Germinal center (tissue), 1 donor: ENCODE measurements around the gene CREG1.
A peak's percentile ranks its signal among the peaks of the same experiment; 100 is the strongest.
"Not testable (repeated sequence)": the region's sequence is repeated elsewhere in the genome, so short reads cannot be mapped to it uniquely, and the experiment has no call there.

Experiments
- DNase-seq: peaks from one replicate; pipeline ENCODE4 v3.0.0; 2012; ENCODE audit warnings: mixed read lengths, low spot score

Gene CREG1

GRCh38 chr1:167563579-167564246 is 10.2 kb upstream of the CREG1 start:
- DNase-seq: no peak

DNA sequence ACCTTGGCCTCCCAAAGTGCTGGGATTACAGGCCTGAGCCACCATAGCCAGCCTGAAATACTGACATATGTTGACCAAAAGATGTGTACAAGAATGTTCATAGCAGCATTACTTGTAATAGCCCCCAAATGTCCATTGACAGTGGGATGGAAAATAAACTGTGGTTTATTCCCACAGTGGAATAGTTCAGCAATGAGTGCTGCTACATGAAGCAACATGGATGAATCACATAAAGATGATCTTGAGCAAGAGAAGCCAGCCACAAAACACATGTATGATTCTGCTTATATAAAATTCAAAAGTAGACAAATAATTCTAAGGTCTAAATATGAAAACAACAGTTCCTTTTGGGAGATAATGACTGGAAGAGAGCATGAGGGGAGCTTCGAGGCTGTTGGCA is 9.1 kb upstream of the CREG1 start:
- no peak for DNase-seq

- no peak for DNase-seq
Observed at GRCh38 chr1:167561753-167562152, 8.2 kb upstream of the CREG1 start.

DNA sequence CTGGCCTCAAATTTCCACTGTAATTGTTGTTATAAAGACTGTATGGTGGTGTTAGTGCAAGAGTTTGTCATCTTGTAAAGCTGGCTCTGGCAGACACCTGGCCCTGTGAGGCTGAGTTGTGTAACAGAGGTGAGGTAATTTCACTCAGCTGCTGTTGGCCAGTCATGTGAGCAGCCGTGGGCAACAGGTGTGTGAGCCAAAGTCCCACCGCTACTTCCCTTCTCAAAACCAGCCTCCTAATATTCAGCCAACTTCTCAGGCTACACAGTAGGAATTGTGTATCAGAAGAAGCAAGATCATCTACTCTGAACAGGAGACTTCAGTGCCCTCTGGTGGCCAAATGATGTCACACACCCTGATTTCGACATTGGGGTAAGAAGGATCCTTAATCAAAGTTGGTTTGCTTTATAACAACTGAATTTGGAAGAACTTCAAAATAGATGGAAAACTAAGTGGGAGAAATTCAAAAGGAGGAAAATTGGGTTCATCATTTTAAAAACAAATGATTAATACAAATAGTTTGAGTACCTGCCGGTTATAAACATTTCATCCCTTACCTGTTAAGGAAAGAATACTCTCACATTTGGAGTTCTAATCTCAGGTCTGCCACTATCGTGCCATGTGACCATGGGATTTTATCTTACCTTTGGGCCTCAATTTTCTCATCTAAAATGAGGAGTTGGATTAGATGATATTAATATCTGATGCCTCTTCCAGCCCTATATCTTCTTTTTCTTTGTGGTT is 2.6 kb upstream of the CREG1 start:
- peak; percentile 73 for DNase-seq

- DNase-seq: not testable (repeated sequence)
Observed at GRCh38 chr1:167555072-167555471, 1.5 kb upstream of the CREG1 start.

DNA sequence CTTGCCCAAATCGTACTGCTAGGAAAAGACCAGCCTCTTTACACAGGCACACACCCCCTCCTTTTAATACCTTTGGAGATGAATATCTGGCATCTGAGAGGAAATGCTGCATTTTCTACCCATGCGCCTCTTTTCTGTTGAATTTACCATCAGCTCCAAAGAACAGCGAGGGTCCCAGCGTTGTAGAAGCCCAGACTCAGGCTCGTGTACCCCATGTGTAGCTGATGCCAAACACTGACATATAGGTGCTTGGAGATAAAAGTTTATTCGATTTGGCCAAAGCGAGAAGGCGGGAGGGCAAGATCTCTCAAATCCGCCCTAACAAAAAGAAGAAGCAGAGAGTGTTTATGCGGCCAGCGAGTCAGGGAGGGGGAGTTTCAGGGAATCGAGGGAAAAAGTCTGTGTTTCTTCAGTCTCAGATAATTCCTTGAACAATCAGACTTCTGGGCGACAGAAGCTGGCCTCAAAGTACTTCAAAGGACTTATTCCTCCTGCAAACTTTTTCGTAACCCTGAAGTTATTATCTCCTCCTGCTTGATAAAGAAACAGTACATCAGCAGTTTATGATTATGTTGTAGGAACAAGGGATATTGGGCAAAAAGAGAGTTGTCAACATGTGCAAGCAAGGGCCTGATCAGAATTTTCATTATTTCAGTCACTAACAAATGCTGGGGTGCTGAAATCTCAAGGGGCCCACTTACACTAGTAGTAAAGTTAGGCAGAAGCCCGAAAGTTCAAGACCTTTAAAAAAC is 642 bp upstream of the CREG1 start:
- no peak for DNase-seq

- no peak for DNase-seq
Observed at GRCh38 chr1:167551362-167551761, 2.2 kb downstream of the CREG1 start.

GRCh38 chr1:167548059-167548932 is 5.3 kb downstream of the CREG1 start:
- no peak for DNase-seq

GRCh38 chr1:167546935-167547334 is 6.6 kb downstream of the CREG1 start:
- no peak for DNase-seq

DNA sequence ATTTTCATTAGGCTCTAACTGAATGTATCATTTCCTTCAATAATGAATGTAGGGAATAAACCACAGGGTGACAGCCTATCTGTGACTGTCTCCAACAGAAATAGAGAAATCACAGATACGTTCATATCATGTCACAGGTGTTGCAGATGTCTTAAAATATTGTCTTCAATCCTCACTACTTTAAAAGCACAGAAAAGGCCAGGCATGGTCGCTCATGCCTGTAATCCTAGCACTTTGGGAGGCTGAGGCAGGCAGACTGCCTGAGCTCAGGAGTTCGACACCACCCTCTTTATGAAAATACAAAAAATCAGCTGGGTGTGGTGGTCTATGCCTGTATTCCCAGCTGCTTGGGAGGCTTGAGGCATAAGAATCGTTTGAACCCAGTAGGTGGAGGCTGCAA is 8.2 kb downstream of the CREG1 start:
- no peak for DNase-seq

DNA sequence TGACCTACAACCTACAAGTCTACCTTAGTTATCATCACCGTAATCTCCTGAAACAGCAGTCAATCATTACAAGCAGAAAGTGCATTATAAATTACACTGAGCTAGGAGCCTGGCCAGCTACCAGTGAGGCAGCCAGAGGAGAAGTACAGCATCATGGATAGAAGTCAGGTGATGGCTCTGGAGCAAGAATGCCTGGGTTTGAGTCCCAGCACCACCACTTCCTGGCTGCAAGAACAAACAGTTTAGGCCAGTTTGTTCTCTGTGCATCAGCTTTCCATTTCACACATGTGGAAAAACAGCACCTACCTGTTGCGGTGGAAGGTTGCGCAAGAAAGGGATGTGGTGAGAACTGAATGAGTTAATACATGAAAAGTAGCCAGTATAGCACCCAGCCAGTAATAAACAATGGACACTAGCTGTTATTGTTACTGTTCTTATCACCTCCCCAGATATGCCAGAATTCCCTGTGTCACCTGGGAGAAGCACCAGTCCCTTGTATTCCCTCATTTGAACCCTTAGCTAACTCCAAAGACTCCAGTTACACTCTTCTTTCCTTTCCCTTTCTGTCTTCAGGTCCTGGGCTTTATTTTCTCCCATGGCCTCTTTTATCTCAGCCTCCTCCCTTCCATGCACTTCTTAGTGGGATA is 9.0 kb downstream of the CREG1 start:
- no peak for DNase-seq

DNA sequence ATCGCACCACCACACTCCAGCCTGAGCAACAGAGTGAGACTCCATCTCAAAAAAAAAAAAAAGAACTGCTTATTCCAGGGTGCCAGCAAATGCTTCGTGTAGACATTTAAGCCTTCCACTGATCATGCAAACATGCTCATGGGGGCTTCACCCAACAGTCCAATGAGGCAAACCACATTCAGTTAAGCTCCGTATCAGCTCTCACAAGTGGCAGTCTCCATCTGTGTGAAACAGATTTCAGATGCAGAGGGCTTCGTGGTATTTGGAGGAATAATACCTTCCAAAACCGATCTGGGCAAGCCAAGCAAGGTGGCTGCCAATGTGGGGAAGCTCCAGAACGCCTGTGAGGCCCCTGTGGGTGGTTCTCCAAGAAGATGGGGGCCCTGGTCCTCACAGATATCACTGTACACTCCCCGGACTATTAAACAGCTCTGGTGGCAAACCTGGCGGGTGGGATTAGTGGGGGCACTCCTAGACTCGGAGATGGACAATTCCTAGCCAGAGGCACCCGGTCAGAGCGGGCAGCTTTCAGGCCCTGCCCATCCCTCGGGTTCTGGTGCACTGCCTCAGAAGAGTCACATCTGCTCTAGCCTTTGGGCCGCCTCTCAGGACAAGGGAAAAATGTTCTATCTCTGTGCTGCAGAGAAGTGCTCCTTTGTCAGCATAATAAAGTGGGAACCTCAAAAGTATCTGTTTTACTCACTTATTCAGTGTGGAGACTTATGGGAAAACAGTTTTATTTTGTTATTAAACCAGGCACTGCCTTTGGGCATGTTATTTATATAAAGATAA is 10.2 kb downstream of the CREG1 start:
- no peak for DNase-seq

DNA sequence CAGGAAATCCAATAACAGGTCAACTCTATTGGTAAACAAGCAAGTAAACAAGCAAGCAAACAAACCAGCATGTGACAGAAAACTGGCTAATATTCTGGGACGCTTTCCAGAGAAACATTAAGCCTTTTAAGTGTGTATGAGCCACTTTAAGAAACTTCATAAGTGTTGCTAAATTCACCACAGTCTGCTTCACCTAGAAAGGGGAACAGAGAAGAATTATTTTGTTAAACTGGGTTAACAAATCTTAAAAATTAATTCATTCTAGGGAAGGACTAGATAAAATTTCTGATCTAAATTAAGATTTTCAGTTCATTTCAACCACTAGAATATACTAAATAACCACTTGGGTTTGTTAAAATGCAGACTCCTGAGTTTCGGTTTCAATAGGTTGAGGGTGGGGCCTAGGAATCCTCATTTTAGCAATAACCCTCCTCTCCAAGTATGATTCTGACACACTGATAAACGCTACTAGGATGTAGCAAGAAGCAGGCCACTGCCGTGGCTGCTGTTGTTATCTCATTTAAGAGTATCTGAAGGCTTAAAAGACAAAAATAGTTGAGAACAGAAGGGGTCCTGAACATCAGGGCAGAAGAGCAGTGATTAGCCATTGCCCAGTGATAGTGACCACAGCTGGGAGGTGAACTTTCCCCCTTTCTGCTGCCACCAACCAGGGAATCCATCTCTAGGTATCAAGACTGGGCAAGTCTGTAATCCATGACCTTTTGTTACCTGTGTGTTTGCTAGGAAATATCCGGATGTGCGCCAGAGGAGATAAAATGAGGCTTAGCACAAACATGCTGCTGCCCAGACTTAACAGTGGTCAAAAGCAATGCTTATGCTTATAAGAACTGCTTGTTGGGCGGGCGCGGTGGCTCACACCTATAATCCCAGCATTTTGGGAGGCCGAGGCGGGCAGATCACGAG is 11.2 kb downstream of the CREG1 start:
- no peak for DNase-seq

DNA sequence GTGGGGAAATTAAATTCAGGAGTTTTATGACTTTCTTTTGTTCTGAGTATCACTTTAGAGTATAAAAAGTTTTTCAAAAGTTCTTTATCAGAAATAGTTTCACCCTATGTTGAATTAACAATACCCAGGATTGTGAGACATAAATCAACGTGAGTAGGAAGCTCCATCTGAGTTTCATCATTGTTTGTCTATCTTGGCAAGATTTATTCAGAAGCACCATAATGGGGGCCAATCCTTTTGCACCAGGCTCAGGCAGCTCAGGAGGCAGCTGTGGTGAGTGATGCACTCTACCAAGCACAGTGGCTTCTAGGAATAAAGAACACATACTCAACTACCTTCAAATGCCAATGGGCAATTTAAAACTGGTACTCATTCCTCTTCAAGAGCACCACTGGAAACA is 12.0 kb downstream of the CREG1 start:
- no peak for DNase-seq

- no peak for DNase-seq
Observed at GRCh38 chr1:167541003-167541402, 12.6 kb downstream of the CREG1 start.

- no peak for DNase-seq
Observed at GRCh38 chr1:167538657-167539056, 14.9 kb downstream of the CREG1 start.

GRCh38 chr1:167533851-167534300 is 19.7 kb downstream of the CREG1 start:
- DNase-seq: peak; percentile 84

- no peak for DNase-seq
Observed at GRCh38 chr1:167532964-167533824, 20.4 kb downstream of the CREG1 start.

DNA sequence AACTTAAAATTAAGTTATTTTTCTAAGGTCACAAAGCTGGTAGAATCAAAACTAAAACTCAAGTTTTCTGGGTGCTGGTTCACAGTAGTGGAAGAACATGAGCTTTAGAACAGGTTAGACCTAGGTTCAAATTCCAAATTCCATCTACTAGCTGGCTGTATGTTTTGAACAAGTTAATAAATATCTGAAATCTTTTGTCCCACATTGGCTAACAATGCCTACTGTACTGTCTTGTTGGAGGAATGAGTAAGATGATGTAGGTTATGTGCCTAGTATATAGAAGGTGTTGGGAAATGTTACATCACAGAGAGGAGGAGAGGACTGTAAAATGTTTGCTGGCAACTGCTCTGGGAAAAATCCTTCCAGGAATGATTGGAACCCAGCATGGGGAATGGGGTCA is 21.2 kb downstream of the CREG1 start:
- DNase-seq: no peak
